ENCODE measurements around the gene DCPS.
A peak's percentile ranks its signal among the peaks of the same experiment; 100 is the strongest.

The DCPS gene

GRCh38 chr11:126328444-126328843 lies 24.6 kb downstream of the DCPS start:
- ATAC-seq, result no peak
- DNase-seq, result no peak

GRCh38 chr11:126328938-126329643 lies 25.2 kb downstream of the DCPS start:
- DNase-seq (no peak), ATAC-seq (no peak)

- ATAC-seq, result no peak
- no peak for DNase-seq
Measured at GRCh38 chr11:126329644-126330211, 25.9 kb downstream of the DCPS start.

GRCh38 chr11:126331286-126331685 lies 27.4 kb downstream of the DCPS start:
- no peak for ATAC-seq

GRCh38 chr11:126332221-126332711 lies 28.4 kb downstream of the DCPS start:
- ATAC-seq, result peak; percentile 80
- DNase-seq, result no peak

More at GRCh38 chr11:126331286-126331685, 27.4 kb downstream of the DCPS start:
- DNase-seq, result no peak

- ATAC-seq, result no peak
- no peak for DNase-seq
Measured at GRCh38 chr11:126333142-126333541, 29.3 kb downstream of the DCPS start.

GRCh38 chr11:126334659-126335462 lies 31.0 kb downstream of the DCPS start:
- no peak for ATAC-seq

GRCh38 chr11:126335463-126335760 lies 31.6 kb downstream of the DCPS start:
- DNase-seq, result no peak
- no peak for ATAC-seq

More at GRCh38 chr11:126334659-126335462, 31.0 kb downstream of the DCPS start:
- no peak for DNase-seq

- ATAC-seq (no peak), DNase-seq (no peak)
Measured at GRCh38 chr11:126336138-126336541, 32.3 kb downstream of the DCPS start.

- DNase-seq (no peak), ATAC-seq (no peak)
Measured at GRCh38 chr11:126336671-126337101, 32.8 kb downstream of the DCPS start.

- ATAC-seq, result no peak
Measured at GRCh38 chr11:126337126-126337473, 33.2 kb downstream of the DCPS start.

GRCh38 chr11:126337474-126338241 lies 33.8 kb downstream of the DCPS start:
- ATAC-seq, result no peak
- DNase-seq, result no peak

More at GRCh38 chr11:126337126-126337473, 33.2 kb downstream of the DCPS start:
- no peak for DNase-seq

- DNase-seq (no peak), ATAC-seq (no peak)
Measured at GRCh38 chr11:126338346-126339055, 34.6 kb downstream of the DCPS start.

- no peak for ATAC-seq
- no peak for DNase-seq
Measured at GRCh38 chr11:126339073-126339862, 35.4 kb downstream of the DCPS start.

GRCh38 chr11:126339863-126340434 lies 36.1 kb downstream of the DCPS start:
- ATAC-seq, result no peak

GRCh38 chr11:126340960-126341606 lies 37.2 kb downstream of the DCPS start:
- DNase-seq (no peak), ATAC-seq (no peak)

More at GRCh38 chr11:126339863-126340434, 36.1 kb downstream of the DCPS start:
- DNase-seq, result no peak

- no peak for DNase-seq
- peak; percentile 28 for ATAC-seq
Measured at GRCh38 chr11:126341760-126342161, 37.9 kb downstream of the DCPS start.

- ATAC-seq, result no peak
- no peak for DNase-seq
Measured at GRCh38 chr11:126343051-126343450, 39.2 kb downstream of the DCPS start.

GRCh38 chr11:126344141-126345080 lies 40.6 kb downstream of the DCPS start:
- no peak for DNase-seq
- ATAC-seq, result no peak
